HPDE6-E6E7 (cell line): Measurements from ENCODE around the gene ANGPTL4.
"Not testable (repeated sequence)": the region's sequence is repeated elsewhere in the genome, so short reads cannot be mapped to it uniquely, and the experiment has no call there.

Experiments
- DNase-seq: peaks from one replicate; pipeline ENCODE4 v3.0.0; 2011; ENCODE audit warnings: missing footprints; ENCODE audit errors: extremely low spot score

The ANGPTL4 gene

GRCh38 chr19:8389891-8390616 lies 26.1 kb downstream of the ANGPTL4 start, which contains the start of gene RAB11B:
RAB11B (plus strand) TSS chr19:8390360; CDS start chr19:8390417, 57 bp downstream.
- DNase-seq, result peak; percentile 99

- DNase-seq, result peak; percentile 76
Measured at GRCh38 chr19:8390617-8390981, 26.6 kb downstream of the ANGPTL4 start.

- no peak for DNase-seq
Measured at GRCh38 chr19:8391198-8392016, 27.5 kb downstream of the ANGPTL4 start.

GRCh38 chr19:8392017-8392591 lies 28.1 kb downstream of the ANGPTL4 start:
- DNase-seq, result no peak

- no peak for DNase-seq
Measured at GRCh38 chr19:8393192-8393870, 29.4 kb downstream of the ANGPTL4 start.

- DNase-seq, result no peak
Measured at GRCh38 chr19:8393871-8394250, 29.9 kb downstream of the ANGPTL4 start.

GRCh38 chr19:8395621-8396082 lies 31.7 kb downstream of the ANGPTL4 start:
- no peak for DNase-seq

- DNase-seq, result no peak
Measured at GRCh38 chr19:8396185-8396562, 32.2 kb downstream of the ANGPTL4 start.

GRCh38 chr19:8396563-8397203 lies 32.7 kb downstream of the ANGPTL4 start:
- DNase-seq, result peak; percentile 53

- no peak for DNase-seq
Measured at GRCh38 chr19:8397271-8397670, 33.3 kb downstream of the ANGPTL4 start.

- DNase-seq, result no peak
Measured at GRCh38 chr19:8397746-8398310, 33.9 kb downstream of the ANGPTL4 start.

- DNase-seq, result no peak
Measured at GRCh38 chr19:8398311-8398771, 34.4 kb downstream of the ANGPTL4 start.

- no peak for DNase-seq
Measured at GRCh38 chr19:8399681-8400188, 35.8 kb downstream of the ANGPTL4 start.

GRCh38 chr19:8401981-8402411 lies 38.0 kb downstream of the ANGPTL4 start:
- DNase-seq, result no peak

- no peak for DNase-seq
Measured at GRCh38 chr19:8403098-8403819, 39.3 kb downstream of the ANGPTL4 start.

GRCh38 chr19:8403820-8404109 lies 39.8 kb downstream of the ANGPTL4 start:
- no peak for DNase-seq

- no peak for DNase-seq
Measured at GRCh38 chr19:8404391-8405151, 40.6 kb downstream of the ANGPTL4 start.

- DNase-seq, result not testable (repeated sequence)
Measured at GRCh38 chr19:8410718-8411117, 46.8 kb downstream of the ANGPTL4 start.

GRCh38 chr19:8412783-8413628 lies 49.1 kb downstream of the ANGPTL4 start, which contains the start of gene MARCHF2:
MARCHF2 (plus strand) TSS chr19:8413305; CDS start chr19:8421841, 8,536 bp downstream.
- peak; percentile 95 for DNase-seq
